AG09319 (cell line): Measurements from ENCODE around the gene CORO1C.

Experiments used
- DNase-seq: peaks from one replicate; pipeline ENCODE4 v3.0.0-alpha.2; 2010; ENCODE audit warnings: low read depth; ENCODE audit errors: extremely low read depth
- TF ChIP-seq, protein P1 (sequence below): IDR thresholded peaks from 2 replicates; pipeline ENCODE4 v1.5.1; 2011; ENCODE audit warnings: low read depth, mild to moderate bottlenecking, inconsistent platforms, low read length, moderate library complexity

CORO1C gene

DNA sequence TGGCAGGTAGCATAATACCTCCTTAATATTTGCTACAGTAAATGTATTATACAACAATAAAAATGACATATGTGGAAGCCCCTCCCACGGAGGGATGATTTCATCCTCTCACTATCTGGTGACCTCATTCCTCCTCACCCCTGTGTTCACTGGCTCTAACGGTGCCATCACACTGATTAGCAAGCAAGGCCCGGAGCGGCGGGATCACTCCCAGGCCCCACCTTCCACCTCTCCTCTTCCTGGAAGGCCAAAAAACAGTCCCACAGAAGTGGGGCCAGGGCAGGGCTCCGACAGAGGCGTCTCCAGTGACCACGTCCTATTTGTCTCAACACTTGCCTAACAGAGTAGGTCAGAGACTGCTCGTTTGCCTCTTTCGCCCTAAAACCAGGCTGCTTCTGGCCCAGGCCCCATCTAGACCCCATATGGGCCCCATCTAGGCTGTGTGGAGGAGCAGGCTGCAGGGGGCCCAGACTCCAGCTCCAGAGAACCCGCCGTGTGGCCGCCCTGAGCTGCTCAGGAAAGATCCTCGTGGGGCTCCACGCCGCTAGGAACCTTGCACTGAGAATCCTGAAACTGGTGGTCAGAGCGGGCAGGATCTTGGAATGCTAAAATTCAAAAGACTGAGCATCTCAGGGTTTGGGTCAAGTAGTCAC, 101.4 kb downstream of the CORO1C start:
- DNase-seq, result no peak
- TF ChIP-seq, protein P1, sequence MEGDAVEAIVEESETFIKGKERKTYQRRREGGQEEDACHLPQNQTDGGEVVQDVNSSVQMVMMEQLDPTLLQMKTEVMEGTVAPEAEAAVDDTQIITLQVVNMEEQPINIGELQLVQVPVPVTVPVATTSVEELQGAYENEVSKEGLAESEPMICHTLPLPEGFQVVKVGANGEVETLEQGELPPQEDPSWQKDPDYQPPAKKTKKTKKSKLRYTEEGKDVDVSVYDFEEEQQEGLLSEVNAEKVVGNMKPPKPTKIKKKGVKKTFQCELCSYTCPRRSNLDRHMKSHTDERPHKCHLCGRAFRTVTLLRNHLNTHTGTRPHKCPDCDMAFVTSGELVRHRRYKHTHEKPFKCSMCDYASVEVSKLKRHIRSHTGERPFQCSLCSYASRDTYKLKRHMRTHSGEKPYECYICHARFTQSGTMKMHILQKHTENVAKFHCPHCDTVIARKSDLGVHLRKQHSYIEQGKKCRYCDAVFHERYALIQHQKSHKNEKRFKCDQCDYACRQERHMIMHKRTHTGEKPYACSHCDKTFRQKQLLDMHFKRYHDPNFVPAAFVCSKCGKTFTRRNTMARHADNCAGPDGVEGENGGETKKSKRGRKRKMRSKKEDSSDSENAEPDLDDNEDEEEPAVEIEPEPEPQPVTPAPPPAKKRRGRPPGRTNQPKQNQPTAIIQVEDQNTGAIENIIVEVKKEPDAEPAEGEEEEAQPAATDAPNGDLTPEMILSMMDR, result no peak

DNA sequence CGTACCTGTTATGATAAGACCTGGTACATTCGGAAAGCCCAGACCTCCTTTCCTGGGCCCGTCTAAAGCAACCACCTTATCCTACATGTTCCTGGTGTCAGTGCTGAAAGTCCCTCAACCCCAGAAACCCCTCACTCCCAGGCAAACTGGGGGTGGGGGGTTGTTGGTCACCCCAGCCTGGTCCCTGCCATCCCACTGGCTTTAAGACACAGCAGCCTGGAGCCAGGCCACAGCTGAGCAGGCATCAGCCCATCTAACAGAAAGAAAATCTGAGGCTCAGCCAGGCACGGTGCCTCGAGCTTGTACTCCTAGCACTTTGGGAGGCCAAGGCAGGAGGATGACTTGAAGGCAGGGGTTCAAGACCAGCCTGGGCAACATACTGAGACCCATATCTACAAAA, 102.2 kb downstream of the CORO1C start:
- no peak for DNase-seq
- TF ChIP-seq, protein P1, result no peak

DNA sequence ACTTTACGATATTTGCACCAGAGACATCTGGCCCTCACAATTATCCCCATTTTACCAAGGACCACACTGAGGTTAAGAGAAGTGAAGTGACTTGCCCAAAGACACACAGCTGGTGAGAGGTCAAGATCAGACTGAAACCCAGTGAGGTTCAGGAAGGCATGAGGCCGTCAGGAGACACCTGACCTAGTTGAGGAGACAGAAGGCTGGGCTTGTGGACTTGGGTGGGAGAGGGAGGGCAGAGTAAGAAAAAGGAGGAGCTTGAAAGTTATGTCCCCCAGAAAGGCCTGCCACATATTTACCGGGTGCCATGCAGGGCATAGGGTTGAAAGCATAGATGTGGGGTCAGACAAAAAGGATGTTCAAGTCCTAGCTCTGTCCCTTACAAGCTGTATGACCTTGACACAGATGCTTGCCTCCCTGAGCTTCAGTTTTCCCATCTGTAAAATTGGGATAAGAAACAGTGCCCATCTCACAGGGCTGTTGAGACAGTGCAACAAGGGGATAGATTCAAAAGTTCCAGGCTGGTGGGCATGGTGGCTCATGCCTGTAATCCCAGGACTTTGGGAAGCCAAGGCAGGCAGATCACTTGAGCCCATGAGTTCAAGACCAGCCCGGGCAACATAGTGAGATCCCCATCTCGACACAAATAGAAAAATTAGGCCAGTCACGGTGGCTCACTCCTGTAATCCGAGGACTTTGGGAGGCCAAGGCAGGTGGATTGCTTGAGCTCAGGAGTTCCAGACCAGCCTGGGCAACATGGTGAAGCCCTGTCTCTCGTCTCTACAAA, 104.0 kb downstream of the CORO1C start:
- TF ChIP-seq, protein P1, result no peak
- DNase-seq, result no peak

DNA sequence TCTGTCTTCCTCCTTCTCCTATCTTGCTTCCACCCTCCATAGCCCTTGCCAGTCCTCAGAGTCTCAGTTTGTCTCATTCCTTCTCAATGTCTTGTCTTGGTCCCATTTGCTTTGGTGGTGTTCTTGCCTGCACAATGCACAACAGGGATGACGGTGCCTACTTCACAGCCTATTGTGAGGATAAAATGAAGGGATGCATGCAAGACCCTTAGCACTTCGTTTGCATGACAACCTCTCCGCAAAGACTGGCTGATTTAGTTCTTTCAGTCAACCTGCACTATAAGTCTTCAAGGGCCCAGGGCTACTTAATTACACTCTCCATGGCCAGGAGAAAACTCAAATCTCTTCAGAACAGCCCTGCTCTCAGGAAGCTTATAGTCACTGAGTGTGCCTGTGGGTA, 106.1 kb downstream of the CORO1C start:
- DNase-seq, result no peak
- TF ChIP-seq, protein P1, result no peak

DNA sequence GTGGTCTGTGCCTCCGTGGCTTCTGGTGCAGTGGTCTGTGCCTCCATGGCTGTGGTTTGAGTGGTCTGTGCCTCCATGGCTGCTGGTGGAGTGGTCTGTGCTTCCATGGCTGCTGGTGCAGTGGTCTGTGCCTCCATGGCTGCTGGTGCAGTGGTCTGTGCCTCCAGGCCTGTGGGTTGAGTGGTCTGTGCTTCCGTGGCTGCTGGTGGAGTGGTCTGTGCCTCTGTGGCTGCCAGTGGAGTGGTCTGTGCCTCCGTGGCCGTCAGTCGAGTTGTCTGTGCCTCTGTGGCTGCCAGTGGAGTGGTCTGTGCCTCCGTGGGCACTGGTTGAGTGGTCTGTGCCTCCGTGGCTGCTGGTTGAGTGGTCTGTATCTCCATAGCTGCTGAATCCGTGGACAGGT, 107.7 kb downstream of the CORO1C start:
- TF ChIP-seq, protein P1, result no peak

DNA sequence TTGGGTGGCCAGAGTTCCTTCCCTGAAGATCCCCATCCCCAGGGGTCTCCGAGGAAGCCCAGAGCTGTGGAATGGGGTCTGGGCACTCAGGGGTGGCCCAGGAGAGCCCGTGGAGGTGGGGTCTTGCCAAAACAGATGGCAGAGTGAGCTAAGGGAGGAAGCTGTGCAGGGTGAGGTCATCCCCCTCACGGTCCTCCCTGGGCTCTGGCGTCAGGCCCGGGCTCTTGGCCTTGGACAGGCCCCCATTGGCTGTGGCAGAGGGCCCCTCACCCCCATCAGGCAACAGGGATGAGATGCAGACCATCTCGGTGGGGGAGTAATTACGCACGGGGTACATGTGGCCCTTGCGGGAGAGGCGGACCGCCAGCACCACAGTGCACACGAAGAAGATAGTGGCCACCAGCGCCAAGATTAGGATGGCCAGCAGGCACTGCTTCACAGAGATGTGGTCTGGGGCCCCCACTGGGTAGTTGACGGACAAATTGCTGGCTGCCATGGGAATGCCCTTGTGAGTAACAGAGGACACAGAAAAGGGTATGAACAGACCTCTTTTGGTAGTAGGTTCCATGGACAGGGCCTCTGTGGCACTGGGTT, 108.3 kb downstream of the CORO1C start:
- DNase-seq, result no peak
- TF ChIP-seq, protein P1, result no peak

More for the DNA sequence above, 107.7 kb downstream of the CORO1C start:
- no peak for DNase-seq

DNA sequence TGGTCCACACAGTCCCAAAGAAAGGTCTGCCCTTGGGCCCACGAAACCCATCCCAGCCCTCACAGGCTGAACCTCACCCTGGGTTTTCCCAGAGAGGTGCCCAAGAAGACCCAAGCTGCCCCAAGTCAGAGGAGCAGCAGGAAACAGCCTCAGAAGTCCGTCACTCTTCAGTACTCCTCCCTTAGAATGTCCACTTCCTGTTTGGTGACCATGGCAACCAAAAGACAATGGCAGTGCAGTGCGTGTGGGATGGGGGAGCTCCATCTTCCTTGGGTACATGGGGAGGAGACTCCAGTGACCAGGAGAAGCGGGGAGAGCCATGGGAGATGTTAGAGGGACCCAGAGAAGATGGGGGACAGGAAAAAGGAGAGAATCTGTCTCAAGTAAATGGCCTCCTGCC, 108.9 kb downstream of the CORO1C start:
- TF ChIP-seq, protein P1, result no peak
- no peak for DNase-seq
